Fibroblast of lung (primary cell): Measurements from ENCODE around the gene CCDC27. TPM values are rescaled to one million over a fixed set of nuclear protein-coding genes. Genes with fewer than 3 reads are reported as not detected.

Experiments used
- DNase-seq, 2 donors: peaks; one replicate each; pipeline versions ENCODE4 v3.0.0 to v3.0.0-alpha.2; 2010; ENCODE audit warnings: low read depth in 2 of 2
- H2AFZ ChIP-seq: 2 replicates; pipeline ENCODE4 v1.5.1; 2012; ENCODE audit warnings: low read length, control low read depth, inconsistent platforms
- H3K27ac ChIP-seq: 2 replicates; pipeline ENCODE4 v1.5.1; 2011; ENCODE audit warnings: low read length, control low read depth; ENCODE audit not compliant: insufficient read depth
- H3K27me3 ChIP-seq: 2 replicates; pipeline ENCODE4 v1.5.1; 2011; ENCODE audit warnings: mild to moderate bottlenecking, low read length; ENCODE audit not compliant: control insufficient read depth, insufficient read depth
- H3K36me3 ChIP-seq: 2 replicates; pipeline ENCODE4 v1.5.1; 2011; ENCODE audit warnings: low read length; ENCODE audit not compliant: control insufficient read depth, insufficient read depth
- H3K4me1 ChIP-seq: 2 replicates; pipeline ENCODE4 v1.5.1; 2011; ENCODE audit warnings: low read length; ENCODE audit not compliant: control insufficient read depth, insufficient read depth; ENCODE audit errors: extremely low read depth
- H3K4me2 ChIP-seq: 2 replicates; pipeline ENCODE4 v1.5.1; 2011; ENCODE audit warnings: low read length, control low read depth; ENCODE audit not compliant: insufficient read depth; ENCODE audit errors: extremely low read depth
- H3K4me3 ChIP-seq, 4 experiments: fragments of 200-600 bp in 1 of 4; sonication (generic) in 1 of 4; replicated peaks in 1 of 4; 2 replicates each; pipeline ENCODE4 v1.5.1; 2011 to 2016; ENCODE audit warnings: low read length in 4 of 4, low read depth in 3 of 4, mild to moderate bottlenecking in 3 of 4, control low read depth in 2 of 4, inconsistent platforms in 1 of 4, mixed read lengths in 1 of 4; ENCODE audit not compliant: insufficient read depth in 1 of 4; ENCODE audit errors: control extremely low read depth in 1 of 4
- H3K79me2 ChIP-seq: 2 replicates; pipeline ENCODE4 v1.5.1; 2012; ENCODE audit warnings: mild to moderate bottlenecking, low read length, inconsistent platforms; ENCODE audit not compliant: control insufficient read depth, insufficient read depth
- H3K9ac ChIP-seq: 2 replicates; pipeline ENCODE4 v1.5.1; 2011; ENCODE audit warnings: mild to moderate bottlenecking, low read length, control low read depth; ENCODE audit not compliant: insufficient read depth
- H3K9me3 ChIP-seq: 2 replicates; pipeline ENCODE4 v1.5.1; 2012; ENCODE audit warnings: low read depth, low read length; ENCODE audit not compliant: control insufficient read depth, insufficient read depth
- H4K20me1 ChIP-seq: 2 replicates; pipeline ENCODE4 v1.5.1; 2011; ENCODE audit warnings: low read length; ENCODE audit not compliant: control insufficient read depth, insufficient read depth; ENCODE audit errors: extremely low read depth
- CTCF ChIP-seq, 2 donors: IDR thresholded peaks in 1 of 2; conservative IDR thresholded peaks in 1 of 2; 1 replicate in 1 of 2; 2 replicates in 1 of 2; pipeline ENCODE4 v1.5.1; 2011 to 2012; ENCODE audit warnings: low read length in 2 of 2, control low read depth in 1 of 2, inconsistent platforms in 1 of 2, low read depth in 1 of 2, mild to moderate bottlenecking in 1 of 2
- EZH2 ChIP-seq: IDR thresholded peaks from 2 replicates; pipeline ENCODE4 v1.5.1; 2012; ENCODE audit warnings: low read length, control low read depth, mild to moderate bottlenecking; ENCODE audit errors: missing control alignments
- polyA plus RNA-seq, 2 donors: library from polyadenylated mRNA; depleted of rRNA in 1 of 2; stranded (reverse) in 1 of 2; unstranded in 1 of 2; fragments of >200 nt; gene quantifications; 2 replicates each; pipeline ENCODE4 v1.2.1, GENCODE V29; 2011 to 2012; ENCODE audit warnings: missing spikeins in 1 of 2
- total RNA-seq: library from RNA; depleted of rRNA; stranded (reverse); fragments of >200 nt; gene quantifications from 2 replicates; pipeline ENCODE4 v1.2.1, GENCODE V29; 2014

Gene CCDC27
- total and polyA plus RNA-seq, 2 donors (not counting 1 experiment from before 2014, with no cell fraction given), result not detected

DNA sequence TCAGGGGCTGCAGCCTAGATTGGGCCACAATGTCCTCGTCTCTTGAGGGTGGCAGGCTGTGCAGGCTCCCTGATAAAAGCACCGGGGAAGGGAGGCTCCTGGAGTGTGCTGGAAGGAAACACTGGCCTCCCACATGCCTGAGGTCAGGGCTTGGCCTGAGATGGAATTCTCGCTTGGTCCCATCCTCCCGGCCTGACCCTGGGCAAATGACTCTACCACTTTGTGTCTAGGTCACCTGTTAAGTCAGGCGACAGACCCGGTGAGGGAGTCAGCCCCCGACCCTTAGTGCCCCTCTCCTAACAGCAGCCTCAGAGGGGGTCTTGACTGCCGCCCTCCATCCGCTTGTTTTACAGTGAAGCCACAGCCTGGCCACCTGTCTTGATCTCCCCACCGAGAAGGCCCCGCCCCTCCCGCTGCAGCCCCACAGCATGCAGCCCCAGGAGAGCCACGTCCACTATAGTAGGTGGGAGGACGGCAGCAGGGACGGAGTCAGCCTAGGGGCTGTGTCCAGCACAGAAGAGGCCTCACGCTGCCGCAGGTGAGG, 22.8 kb downstream of the CCDC27 start:
- no peaks in the 10 kb centered on the region for H3K79me2 ChIP-seq
- peaks cover 3% of the 10 kb centered on the region for H3K36me3 ChIP-seq
- H3K9ac ChIP-seq, result peak overlapping the region; percentile 2
- no peaks in the 10 kb centered on the region for H3K27me3 ChIP-seq
- peaks cover 5% of the 10 kb centered on the region for H3K4me1 ChIP-seq
- no peak overlapping the region for H3K27ac ChIP-seq
- TF ChIP-seq CTCF (conservative IDR thresholded peaks at IDR 0.05 in 1 of 2, IDR thresholded peaks at IDR 0.05 in 1 of 2; ENCODE audit: low read depth in 1 of 2, low read length in 2 of 2) (no peak), EZH2 (no peak)
- H4K20me1 ChIP-seq, result no peaks in the 10 kb centered on the region
- no peak overlapping the region for H2AFZ ChIP-seq
- H3K4me3 ChIP-seq, result no peak overlapping the region
- peak in 1 of 2 donors; percentile 21 for DNase-seq
- H3K4me2 ChIP-seq, result no peak overlapping the region
- H3K9me3 ChIP-seq, result no peaks in the 10 kb centered on the region

GRCh38 chr1:3775490-3776230, 23.4 kb downstream of the CCDC27 start:
- H3K4me1 ChIP-seq, result peaks cover 5% of the 10 kb centered on the region
- H3K4me3 ChIP-seq, result no peak overlapping the region
- H3K27ac ChIP-seq, result no peak overlapping the region
- no peaks in the 10 kb centered on the region for H3K9me3 ChIP-seq
- H3K9ac ChIP-seq, result peak overlapping the region; percentile 2
- no peaks in the 10 kb centered on the region for H3K27me3 ChIP-seq
- H3K36me3 ChIP-seq, result peaks cover 5% of the 10 kb centered on the region
- DNase-seq, result peak; percentile 66 to 71
- no peak for TF ChIP-seq EZH2
- peak in 1 of 2 donors; percentile 20 for TF ChIP-seq CTCF (conservative IDR thresholded peaks at IDR 0.05 in 1 of 2, IDR thresholded peaks at IDR 0.05 in 1 of 2; ENCODE audit: low read depth in 1 of 2, low read length in 2 of 2)
- no peaks in the 10 kb centered on the region for H3K79me2 ChIP-seq
- H4K20me1 ChIP-seq, result no peaks in the 10 kb centered on the region
- H3K4me2 ChIP-seq, result no peak overlapping the region
- no peak overlapping the region for H2AFZ ChIP-seq

GRCh38 chr1:3776231-3776961, 24.1 kb downstream of the CCDC27 start:
- TF ChIP-seq CTCF (conservative IDR thresholded peaks at IDR 0.05 in 1 of 2, IDR thresholded peaks at IDR 0.05 in 1 of 2; ENCODE audit: low read depth in 1 of 2, low read length in 2 of 2), result no peak
- TF ChIP-seq EZH2, result no peak
- Histone ChIP-seq H3K9me3 (no peaks in the 10 kb centered on the region), H3K79me2 (no peaks in the 10 kb centered on the region), H4K20me1 (no peaks in the 10 kb centered on the region), H3K4me1 (peaks cover 5% of the 10 kb centered on the region), H3K36me3 (peaks cover 5% of the 10 kb centered on the region), H3K9ac (no peak overlapping the region), H3K4me2 (no peak overlapping the region), H3K27ac (no peak overlapping the region), H3K4me3 (no peak overlapping the region), H3K27me3 (no peaks in the 10 kb centered on the region), H2AFZ (no peak overlapping the region)
- no peak for DNase-seq
